GM19438 (cell line): Measurements from ENCODE around the gene SNAP47.
A peak's percentile ranks its signal among the peaks of the same experiment; 100 is the strongest.
"Not testable (repeated sequence)": the region's sequence is repeated elsewhere in the genome, so short reads cannot be mapped to it uniquely, and the experiment has no call there.

Experiments used
- ATAC-seq: cut with Tn5 transposase; IDR thresholded peaks from one replicate; pipeline ENCODE4 v1.9.1; 2021; ENCODE audit warnings: low read depth; ENCODE audit not compliant: unreplicated experiment

The SNAP47 gene, protein sequence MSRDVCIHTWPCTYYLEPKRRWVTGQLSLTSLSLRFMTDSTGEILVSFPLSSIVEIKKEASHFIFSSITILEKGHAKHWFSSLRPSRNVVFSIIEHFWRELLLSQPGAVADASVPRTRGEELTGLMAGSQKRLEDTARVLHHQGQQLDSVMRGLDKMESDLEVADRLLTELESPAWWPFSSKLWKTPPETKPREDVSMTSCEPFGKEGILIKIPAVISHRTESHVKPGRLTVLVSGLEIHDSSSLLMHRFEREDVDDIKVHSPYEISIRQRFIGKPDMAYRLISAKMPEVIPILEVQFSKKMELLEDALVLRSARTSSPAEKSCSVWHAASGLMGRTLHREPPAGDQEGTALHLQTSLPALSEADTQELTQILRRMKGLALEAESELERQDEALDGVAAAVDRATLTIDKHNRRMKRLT

GRCh38 chr1:227734856-227735538 is at the start of gene SNAP47, which contains the start of gene JMJD4:
Gene SNAP47, plus strand, starts transcription at chr1:227735435. Its CDS starts 12,302 bp downstream, at chr1:227747737.
Gene JMJD4, minus strand, starts transcription at chr1:227735302. Its CDS starts 29 bp downstream, at chr1:227735273.
- peak; percentile 91 for ATAC-seq

- ATAC-seq = no peak
These were observed 49.4 kb upstream of the SNAP47 start for GRCh38 chr1:227685807-227686206.

DNA sequence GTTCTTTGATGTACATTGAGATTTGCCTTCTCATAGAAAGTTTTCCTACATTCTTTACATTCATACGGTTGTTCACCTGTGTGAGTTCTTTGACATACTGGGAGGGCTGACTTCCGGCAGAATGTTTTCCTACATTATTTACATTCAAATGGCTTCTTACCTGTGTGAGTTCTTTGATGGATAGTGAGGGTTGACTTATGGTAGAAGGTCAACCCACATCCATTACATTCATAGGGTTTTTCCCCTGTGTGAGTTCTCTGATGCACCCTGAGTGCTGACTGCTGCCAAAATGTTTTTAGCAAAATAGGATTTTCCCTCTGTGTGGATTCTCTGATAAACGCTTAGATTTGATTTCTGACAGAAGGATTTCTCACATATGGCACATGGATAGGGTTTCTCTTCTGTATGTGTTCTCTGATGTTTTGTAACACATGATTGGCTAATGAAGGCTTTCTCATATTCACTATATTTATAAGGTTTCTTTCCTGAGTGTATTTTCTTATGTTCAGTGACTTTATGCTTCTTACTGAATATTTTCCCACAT is 37.8 kb upstream of the SNAP47 start:
- ATAC-seq = no peak

DNA sequence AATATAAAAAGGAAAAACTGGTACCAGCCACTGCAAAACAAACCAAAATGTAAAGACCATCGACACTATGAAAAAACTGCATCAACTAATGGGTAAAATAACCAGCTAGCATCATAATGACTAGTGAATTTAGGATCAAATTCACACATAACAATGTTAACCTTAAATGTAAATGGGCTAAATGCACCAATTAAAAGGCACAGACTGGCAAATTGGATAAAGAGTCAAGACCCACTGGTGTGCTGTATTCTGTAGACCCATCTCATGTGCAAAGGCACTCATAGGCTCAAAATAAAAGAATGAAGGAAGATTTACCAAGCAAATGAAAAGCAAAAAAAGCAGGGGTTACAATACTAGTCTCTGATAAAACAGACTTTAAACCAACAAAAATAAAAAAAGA is 33.6 kb upstream of the SNAP47 start:
- ATAC-seq = not testable (repeated sequence)

- no peak for ATAC-seq
These were observed 27.4 kb upstream of the SNAP47 start for GRCh38 chr1:227707846-227708245.

GRCh38 chr1:227709451-227709850 is 25.8 kb upstream of the SNAP47 start:
- no peak for ATAC-seq

GRCh38 chr1:227710474-227710873 is 24.8 kb upstream of the SNAP47 start:
- not testable (repeated sequence) for ATAC-seq

- no peak for ATAC-seq
These were observed 22.6 kb upstream of the SNAP47 start for GRCh38 chr1:227712648-227713047.

GRCh38 chr1:227718932-227719331 is 16.3 kb upstream of the SNAP47 start:
- ATAC-seq = no peak

DNA sequence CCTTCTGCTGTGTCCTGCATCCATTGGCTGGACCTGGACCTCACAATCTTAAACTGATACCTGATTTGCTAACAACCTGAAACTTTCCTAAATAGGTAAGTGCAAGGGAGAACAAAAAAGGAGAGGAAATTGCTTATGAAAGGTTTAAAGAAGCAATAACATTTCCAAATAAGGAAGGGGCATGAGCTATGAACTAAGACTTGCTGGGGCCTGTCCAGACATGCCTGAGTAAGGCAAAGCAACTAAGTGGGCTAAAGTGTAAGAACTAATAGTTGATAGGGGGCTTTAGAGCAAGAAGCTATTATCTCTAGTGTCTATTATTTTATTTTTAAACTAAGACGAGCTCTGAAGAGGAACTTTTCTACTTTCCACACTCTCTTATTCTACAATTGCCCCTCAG is 11.8 kb upstream of the SNAP47 start:
- ATAC-seq = no peak

- ATAC-seq = no peak
These were observed 10.2 kb upstream of the SNAP47 start for GRCh38 chr1:227725046-227725445.

DNA sequence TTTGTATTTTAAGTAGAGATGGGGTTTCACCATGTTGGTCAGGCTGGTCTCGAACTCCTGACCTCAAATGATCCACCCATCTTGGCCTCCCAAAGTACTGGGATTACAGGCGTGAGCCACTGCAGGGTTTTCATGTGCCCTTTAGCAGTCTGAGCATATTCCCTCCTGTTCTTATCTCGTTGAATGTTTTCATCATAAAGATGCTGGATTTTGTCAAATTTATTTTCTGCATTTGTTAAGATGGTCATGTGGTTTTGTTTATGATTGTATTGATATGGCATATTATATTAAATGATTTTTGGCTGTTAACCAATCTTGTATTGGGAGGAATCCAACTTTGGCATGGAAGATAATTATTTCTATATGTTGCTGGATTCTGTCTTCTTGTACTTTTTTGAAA is 8.9 kb upstream of the SNAP47 start:
- ATAC-seq = no peak

GRCh38 chr1:227726924-227727599 is 8.2 kb upstream of the SNAP47 start:
- ATAC-seq = no peak

DNA sequence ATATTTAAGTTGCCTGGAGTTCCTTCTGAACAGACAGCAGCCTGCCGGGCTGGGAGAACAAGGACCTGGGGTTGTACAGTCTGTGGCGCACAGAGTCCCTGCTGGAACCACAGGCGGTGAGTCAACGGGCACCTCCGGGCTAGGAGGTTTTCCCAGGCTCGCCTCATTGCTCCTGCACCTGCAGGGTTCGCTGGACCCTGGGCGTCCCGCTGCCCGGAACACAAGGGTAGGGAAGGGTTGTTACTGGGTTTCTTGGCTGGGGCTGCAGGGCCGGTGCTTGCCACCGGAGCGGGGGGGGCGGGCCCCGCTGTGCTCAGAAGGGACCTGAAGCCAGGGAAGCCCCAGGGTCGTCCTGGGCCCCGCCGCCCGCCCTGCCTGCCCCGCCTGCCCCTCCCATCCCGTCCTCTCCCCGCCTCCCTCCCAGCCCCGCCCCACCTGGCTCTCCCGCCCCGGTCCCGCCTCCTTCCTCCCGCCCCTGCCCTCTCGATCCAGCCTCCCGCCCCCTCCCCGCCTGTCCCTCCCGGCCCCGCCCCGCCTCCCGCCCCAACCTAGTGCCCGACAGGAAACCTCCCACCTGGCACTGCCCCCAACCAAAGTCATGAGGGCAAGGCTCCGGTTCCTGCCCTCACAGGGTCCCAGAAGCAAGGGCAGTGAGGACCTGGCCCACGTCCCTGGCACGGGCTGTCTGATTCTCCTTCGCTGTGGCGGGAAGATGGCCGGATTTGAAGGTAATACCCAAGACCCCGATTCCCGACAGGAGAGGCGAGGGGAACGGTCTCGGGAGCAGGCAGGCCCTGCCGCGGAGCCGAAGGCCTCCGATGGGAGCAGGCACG is 7.0 kb upstream of the SNAP47 start:
- peak; percentile 45 for ATAC-seq

DNA sequence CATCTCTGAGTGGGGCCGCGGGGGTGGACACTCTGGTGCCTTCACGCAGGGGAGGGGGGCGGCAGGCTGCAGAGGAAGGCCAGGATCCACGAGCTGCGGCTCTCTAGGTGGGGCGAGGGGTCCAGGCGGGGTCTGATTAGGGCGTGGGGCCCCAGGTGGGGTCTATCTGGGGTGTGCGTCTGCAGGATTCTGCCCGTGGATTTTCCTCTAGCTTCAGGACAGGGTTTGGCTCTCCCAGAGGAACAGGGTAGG is 6.4 kb upstream of the SNAP47 start:
- ATAC-seq = peak; percentile 22

GRCh38 chr1:227729144-227729880 is 5.9 kb upstream of the SNAP47 start:
- ATAC-seq = peak; percentile 6

DNA sequence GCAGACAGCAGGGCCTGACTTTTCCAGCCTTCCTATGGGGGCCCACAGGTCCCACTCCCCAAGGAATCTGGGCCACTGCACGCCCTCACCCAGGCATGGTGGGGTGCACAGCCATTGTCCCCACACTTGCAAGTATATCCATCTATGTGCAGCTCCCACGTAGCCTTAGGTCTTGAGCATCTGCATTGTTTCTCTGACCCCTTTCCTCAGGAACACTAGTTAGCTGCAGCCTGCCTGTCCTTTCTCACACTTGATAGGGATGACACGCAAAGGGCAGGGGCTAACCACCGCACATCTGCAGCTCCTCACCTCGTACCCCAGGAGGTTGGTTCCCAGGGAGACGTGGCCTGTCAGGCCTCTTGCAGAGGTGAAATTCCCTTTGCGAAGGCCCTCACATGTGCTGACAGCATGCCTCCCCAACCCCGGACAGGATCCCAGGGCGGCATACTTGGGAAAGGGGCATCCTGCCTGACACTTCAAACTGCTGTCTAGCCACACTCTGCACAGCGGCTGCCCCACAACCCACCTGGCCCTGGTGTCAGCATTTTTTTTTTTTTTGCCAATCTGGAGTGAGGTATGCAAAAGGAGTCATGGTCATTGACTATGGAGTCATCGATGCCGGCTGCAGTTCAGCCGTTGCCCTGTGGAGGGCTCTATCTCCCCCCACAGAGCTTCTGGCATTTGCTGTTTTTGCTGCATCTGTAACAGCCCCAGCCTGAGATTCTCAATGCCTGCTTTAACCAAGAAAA is 5.2 kb upstream of the SNAP47 start:
- no peak for ATAC-seq

- no peak for ATAC-seq
These were observed 4.5 kb upstream of the SNAP47 start for GRCh38 chr1:227730630-227731151.

DNA sequence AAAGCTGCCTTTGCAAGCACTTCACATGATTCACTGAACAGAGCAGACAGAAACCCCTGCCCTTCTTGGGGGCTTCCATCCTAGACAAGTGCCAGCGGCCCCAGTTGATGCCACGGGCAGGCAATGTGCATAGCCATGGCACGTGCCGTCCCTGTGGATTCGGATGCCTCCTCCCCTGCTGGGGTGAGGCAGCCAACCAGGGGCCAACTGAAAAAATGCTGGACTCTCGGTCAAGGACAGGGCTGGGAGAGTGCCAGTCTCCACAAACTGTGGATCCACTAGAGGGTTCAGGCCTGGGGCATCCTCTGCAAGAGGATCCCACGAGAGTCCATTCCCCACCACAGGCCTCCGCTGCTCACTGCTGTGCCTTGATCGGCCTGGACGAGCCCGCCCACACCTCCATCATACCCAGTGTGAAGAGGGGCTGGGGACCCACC is 4.0 kb upstream of the SNAP47 start:
- no peak for ATAC-seq
